Measurements from ENCODE around the gene THOC2.
"Not testable (repeated sequence)": the region's sequence is repeated elsewhere in the genome, so short reads cannot be mapped to it uniquely, and the experiment has no call there.

THOC2 gene

GRCh38 chrX:123675154-123675553, 57.7 kb downstream of the THOC2 start:
- DNase-seq (ENCODE audit: low read depth) = no peak

DNA sequence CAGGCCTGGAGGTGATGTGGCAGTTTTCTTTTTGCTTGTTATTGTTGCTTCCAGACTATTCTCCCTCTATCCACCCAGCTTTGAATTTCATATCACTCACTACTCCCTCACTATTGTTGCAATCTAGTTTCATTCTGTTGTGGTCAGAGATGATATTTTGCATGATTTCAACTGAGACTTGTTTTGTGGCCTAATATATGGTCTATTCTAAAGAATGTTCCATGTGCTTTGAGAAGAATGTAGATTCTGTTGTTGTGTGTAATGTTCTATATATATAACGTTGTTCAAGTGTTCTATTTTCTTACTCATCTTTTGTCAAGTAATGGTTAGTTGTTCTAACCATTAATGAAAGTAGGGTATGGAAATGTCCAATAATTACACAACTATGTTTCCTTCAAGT, 59.0 kb downstream of the THOC2 start:
- DNase-seq (ENCODE audit: low read depth) = no peak

- DNase-seq (ENCODE audit: low read depth) = no peak
These were observed 67.7 kb downstream of the THOC2 start for GRCh38 chrX:123665197-123665596.

DNA sequence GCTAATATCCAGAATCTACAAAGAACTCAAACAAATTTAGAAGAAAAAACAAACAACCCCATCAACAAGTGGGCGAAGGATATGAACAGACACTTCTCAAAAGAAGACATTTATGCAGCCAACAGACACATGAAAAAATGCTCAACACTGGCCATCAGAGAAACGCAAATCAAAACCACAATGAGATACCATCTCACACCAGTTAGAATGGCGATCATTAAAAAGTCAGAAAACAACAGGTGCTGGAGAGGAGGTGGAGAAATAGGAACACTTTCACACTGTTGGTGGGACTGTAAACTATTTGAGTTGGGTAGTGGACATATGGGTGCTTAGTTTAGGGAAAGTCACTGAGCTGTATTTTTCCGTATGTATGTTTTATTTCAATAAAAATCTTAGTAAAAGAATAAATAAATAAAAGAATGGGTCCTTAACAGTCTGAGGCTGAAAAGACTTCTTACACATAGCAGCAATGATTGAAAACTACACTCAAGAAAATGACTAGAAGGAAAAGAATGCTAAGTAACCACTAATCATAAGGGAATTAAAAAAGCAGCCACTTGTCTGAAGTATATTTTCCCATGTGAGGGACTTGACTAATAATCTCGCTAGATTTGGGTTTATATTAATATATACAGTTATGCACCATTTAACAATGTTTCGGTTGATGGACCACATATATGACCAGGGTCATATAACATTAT, 68.2 kb downstream of the THOC2 start:
- not testable (repeated sequence) for DNase-seq (ENCODE audit: low read depth)

DNA sequence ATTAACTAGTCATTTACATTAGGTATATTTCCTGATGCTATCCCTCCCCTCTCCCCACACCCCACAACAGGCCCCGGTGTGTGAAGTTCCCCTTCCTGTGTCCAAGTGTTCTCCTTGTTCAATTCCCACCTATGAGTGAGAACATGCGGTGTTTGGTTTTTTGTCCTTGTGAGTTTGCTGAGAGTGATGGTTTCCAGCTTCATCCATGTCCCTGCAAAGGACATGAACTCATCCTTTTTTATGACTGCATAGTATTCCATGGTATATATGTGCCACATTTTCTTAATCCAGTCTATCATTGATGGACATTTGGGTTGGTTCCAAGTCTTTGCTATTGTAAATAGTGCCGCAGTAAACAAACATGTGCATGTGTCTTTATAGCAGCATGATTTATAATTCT, 69.1 kb downstream of the THOC2 start:
- not testable (repeated sequence) for DNase-seq (ENCODE audit: low read depth)

GRCh38 chrX:123656507-123656906, 76.3 kb downstream of the THOC2 start:
- not testable (repeated sequence) for DNase-seq (ENCODE audit: low read depth)

GRCh38 chrX:123648811-123649181, 84.1 kb downstream of the THOC2 start:
- not testable (repeated sequence) for DNase-seq (ENCODE audit: low read depth)

- no peak for DNase-seq (ENCODE audit: low read depth)
These were observed 84.6 kb downstream of the THOC2 start for GRCh38 chrX:123648028-123648810.

DNA sequence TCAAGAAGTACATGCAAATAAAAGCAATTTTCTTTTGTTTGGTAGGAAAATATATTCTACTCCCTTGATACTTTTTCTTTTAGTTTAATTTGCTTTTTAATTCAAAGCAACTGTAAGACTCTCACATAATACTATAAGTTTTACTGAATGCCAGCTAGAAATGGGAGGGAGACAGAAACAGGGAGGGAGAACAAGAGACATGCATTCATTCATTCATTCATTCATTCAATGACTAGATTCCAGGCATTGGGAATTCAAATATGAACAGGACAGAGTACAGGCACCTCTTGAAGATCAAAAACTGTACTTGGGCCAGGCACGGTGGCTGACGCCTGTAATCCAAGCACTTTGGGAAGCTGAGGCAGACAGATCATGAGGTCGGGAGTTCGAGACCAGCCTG, 85.6 kb downstream of the THOC2 start:
- no peak for DNase-seq (ENCODE audit: low read depth)

- DNase-seq (ENCODE audit: low read depth) = no peak
These were observed 103.3 kb downstream of the THOC2 start for GRCh38 chrX:123629502-123629901.

DNA sequence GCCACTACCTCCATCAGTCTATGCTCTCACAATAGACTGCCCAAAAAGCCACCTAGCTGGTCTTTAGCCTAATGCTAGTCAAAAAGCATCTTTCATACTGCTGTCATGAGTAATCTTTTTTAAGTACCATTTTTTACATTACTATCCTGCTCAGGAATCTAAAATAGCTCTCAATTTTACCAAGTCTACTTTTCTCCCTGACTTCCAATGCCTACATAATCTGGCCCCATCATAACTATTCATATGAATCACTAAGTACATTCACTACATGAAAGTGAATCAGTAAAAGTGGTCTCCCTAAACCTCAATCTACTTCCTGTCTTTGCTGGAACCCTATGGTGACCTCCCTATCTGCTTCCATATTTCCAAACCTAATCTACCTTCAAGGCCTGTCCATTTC, 105.9 kb downstream of the THOC2 start:
- no peak for DNase-seq (ENCODE audit: low read depth)

- DNase-seq (ENCODE audit: low read depth) = no peak
These were observed 106.9 kb downstream of the THOC2 start for GRCh38 chrX:123625952-123626351.

- no peak for DNase-seq (ENCODE audit: low read depth)
These were observed 107.4 kb downstream of the THOC2 start for GRCh38 chrX:123625477-123625876.

DNA sequence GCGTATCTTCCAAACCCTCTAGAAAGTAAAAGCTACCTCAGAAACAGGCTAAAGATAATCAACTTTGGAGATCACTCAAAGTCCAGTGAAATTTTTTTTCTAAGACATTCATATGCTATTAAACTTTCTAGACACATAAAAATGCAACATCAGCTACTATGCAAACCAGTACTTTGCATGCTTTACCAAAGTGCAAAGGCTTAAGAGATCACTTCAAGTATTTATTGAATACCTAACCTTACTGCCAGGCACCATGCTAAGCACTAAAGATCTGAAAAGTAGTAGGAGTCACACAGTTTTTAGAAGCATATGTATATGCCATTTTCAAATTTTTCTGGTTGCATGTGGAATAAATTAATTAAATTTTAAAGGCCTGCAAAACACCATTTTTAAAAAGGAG, 115.8 kb downstream of the THOC2 start:
- no peak for DNase-seq (ENCODE audit: low read depth)

DNA sequence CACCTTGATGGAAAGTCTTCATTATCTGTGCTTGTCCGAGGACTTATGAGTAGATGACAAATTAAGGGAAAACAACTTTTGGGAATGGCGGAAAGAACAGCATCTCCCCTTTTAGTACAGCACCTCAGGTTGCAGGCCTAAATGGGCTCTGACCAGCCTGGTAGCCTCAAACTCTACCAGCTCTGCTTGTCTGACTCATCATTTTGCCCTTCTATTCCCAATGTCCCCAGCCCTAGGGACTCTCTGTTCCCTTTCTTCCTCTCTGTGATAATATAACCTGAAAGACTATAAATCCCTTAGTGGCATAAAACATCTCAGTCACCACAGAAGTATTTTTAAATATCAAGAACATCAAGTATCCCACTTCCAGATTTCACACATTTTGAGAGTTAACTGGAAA, 121.9 kb downstream of the THOC2 start:
- DNase-seq (ENCODE audit: low read depth) = no peak

- DNase-seq (ENCODE audit: low read depth) = no peak
These were observed 125.0 kb downstream of the THOC2 start for GRCh38 chrX:123607806-123608205.

GRCh38 chrX:123607270-123607669, 125.6 kb downstream of the THOC2 start:
- no peak for DNase-seq (ENCODE audit: low read depth)

GRCh38 chrX:123603491-123603890, 129.4 kb downstream of the THOC2 start:
- no peak for DNase-seq (ENCODE audit: low read depth)

GRCh38 chrX:123601437-123601836, 131.4 kb downstream of the THOC2 start:
- no peak for DNase-seq (ENCODE audit: low read depth)

- no peak for DNase-seq (ENCODE audit: low read depth)
These were observed 132.7 kb downstream of the THOC2 start for GRCh38 chrX:123600181-123600580.

- no peak for DNase-seq (ENCODE audit: low read depth)
These were observed 141.9 kb downstream of the THOC2 start for GRCh38 chrX:123590842-123591486.

DNA sequence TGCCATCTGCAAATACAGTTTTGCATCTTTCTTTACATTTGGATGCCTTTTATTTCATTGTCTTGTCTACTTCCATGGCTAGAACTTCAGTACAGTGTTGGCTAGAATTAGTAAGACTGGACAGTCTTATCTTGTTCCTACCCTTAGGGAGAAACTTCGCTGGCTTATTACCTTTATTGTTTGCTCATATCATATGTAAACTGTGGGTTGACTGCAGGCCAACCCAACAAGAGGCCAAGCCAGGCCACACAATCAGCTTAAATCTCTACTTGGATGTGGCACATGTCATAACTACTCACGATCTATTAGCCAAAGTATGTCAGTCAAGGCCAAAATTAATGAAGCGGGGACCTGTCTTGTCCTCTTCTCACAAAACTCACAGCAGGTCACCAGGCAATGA, 144.1 kb downstream of the THOC2 start:
- no peak for DNase-seq (ENCODE audit: low read depth)

DNA sequence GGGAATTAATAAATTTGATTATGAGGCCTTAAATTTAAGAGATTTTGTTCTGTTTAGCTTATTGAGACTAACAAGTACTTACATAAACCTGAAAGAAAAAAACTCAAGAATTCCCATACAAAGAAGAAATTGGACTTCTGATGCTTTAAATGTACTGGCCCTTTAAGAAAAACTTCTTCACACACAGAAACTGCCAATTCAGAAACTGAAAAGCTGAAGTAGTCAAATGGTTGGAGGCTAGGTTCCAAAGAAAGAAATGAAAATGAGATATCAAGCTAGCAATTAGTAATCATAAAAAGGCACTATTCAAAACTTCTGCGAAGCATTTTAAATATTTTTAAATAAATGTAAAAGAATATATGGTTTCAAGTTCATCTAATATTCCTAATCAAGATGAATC, 151.3 kb downstream of the THOC2 start:
- no peak for DNase-seq (ENCODE audit: low read depth)
